Vagina (tissue), 2 donors: ENCODE data around the gene ASAH2B.
"Not testable (repeated sequence)": the region's sequence is repeated elsewhere in the genome, so short reads cannot be mapped to it uniquely, and the experiment has no call there.

Source experiments
- CTCF ChIP-seq, 3 experiments: fragments of 450-650 bp in 2 of 3; fragments of 200-600 bp in 1 of 3; sonication (generic) in 1 of 3; IDR thresholded peaks; one replicate each; pipeline ENCODE4 v1.5.1; 2017 to 2019; ENCODE audit warnings: antibody characterized with exemption in 3 of 3, mild to moderate bottlenecking in 2 of 3, moderate library complexity in 2 of 3
- POLR2A ChIP-seq, 2 donors: fragments of 450-650 bp; IDR thresholded peaks; one replicate each; pipeline ENCODE4 v1.6.1; 2017; ENCODE audit warnings: antibody characterized with exemption in 2 of 2, mild to moderate bottlenecking in 2 of 2, moderate library complexity in 2 of 2
- POLR2AphosphoS5 ChIP-seq, 2 donors: sonication (generic); formaldehyde crosslinking; IDR thresholded peaks; one replicate each; pipeline ENCODE4 v1.9.0; 2017; ENCODE audit warnings: antibody characterized with exemption in 2 of 2, mild to moderate bottlenecking in 2 of 2, low read depth in 1 of 2; ENCODE audit not compliant: insufficient read depth in 1 of 2

- TF ChIP-seq POLR2AphosphoS5 (IDR thresholded peaks at IDR 0.05; ENCODE audit: insufficient read depth in 1 of 2, low read depth in 1 of 2); POLR2A (IDR thresholded peaks at IDR 0.05); CTCF (IDR thresholded peaks at IDR 0.05): not testable (repeated sequence)
Measured at GRCh38 chr10:50704436-50705079, 35.2 kb upstream of the ASAH2B start.
